Activated CD4-positive, alpha-beta T cell treated with anti-CD3 and anti-CD28 coated beads, Interleukin-2, Interleukin-6, amounts not matched to agents 100 ng/mL and 50 ng/mL, durations not matched to agents 16 hours and 8 hours (primary cell): ENCODE measurements around the gene AKAIN1.

Source experiments
- DNase-seq: peaks from one replicate; pipeline ENCODE4 v3.0.0-alpha.2; 2020

Gene AKAIN1

GRCh38 chr18:5158587-5158986 is 38.5 kb downstream of the AKAIN1 start:
- DNase-seq: no peak

GRCh38 chr18:5158172-5158571 is 38.9 kb downstream of the AKAIN1 start:
- DNase-seq: no peak

GRCh38 chr18:5155907-5156287 is 41.2 kb downstream of the AKAIN1 start:
- no peak for DNase-seq

GRCh38 chr18:5155218-5155906 is 41.7 kb downstream of the AKAIN1 start:
- no peak for DNase-seq

- DNase-seq: no peak
Measured at GRCh38 chr18:5152343-5153020, 44.6 kb downstream of the AKAIN1 start.

- no peak for DNase-seq
Measured at GRCh38 chr18:5150894-5151293, 46.2 kb downstream of the AKAIN1 start.

- DNase-seq: no peak
Measured at GRCh38 chr18:5146093-5146492, 51.0 kb downstream of the AKAIN1 start.

- no peak for DNase-seq
Measured at GRCh38 chr18:5145168-5145825, 51.8 kb downstream of the AKAIN1 start.

- DNase-seq: no peak
Measured at GRCh38 chr18:5144629-5145028, 52.4 kb downstream of the AKAIN1 start.

- DNase-seq: no peak
Measured at GRCh38 chr18:5142859-5143258, 54.2 kb downstream of the AKAIN1 start.

- no peak for DNase-seq
Measured at GRCh38 chr18:5142131-5142530, 54.9 kb downstream of the AKAIN1 start.

- DNase-seq: no peak
Measured at GRCh38 chr18:5137261-5137660, 59.8 kb downstream of the AKAIN1 start.

GRCh38 chr18:5132987-5133386 is 64.1 kb downstream of the AKAIN1 start:
- no peak for DNase-seq

GRCh38 chr18:5122272-5122671 is 74.8 kb downstream of the AKAIN1 start:
- DNase-seq: no peak

- no peak for DNase-seq
Measured at GRCh38 chr18:5110266-5110665, 86.8 kb downstream of the AKAIN1 start.

GRCh38 chr18:5107988-5108387 is 89.1 kb downstream of the AKAIN1 start:
- DNase-seq: no peak

GRCh38 chr18:5106730-5107129 is 90.3 kb downstream of the AKAIN1 start:
- peak; percentile 4 for DNase-seq

GRCh38 chr18:5104246-5104645 is 92.8 kb downstream of the AKAIN1 start:
- no peak for DNase-seq

GRCh38 chr18:5103693-5104092 is 93.4 kb downstream of the AKAIN1 start:
- DNase-seq: no peak

- no peak for DNase-seq
Measured at GRCh38 chr18:5103286-5103685, 93.8 kb downstream of the AKAIN1 start.

- DNase-seq: no peak
Measured at GRCh38 chr18:5097116-5097703, 99.8 kb downstream of the AKAIN1 start.

GRCh38 chr18:5095239-5095638 is 101.8 kb downstream of the AKAIN1 start:
- no peak for DNase-seq

GRCh38 chr18:5093902-5094301 is 103.2 kb downstream of the AKAIN1 start:
- DNase-seq: peak; percentile 13
